ENCODE results near the gene RNF169. TPM values are rescaled to one million over a fixed set of nuclear protein-coding genes. Genes with fewer than 3 reads are reported as not detected.

The RNF169 gene
- polyA plus RNA-seq, 2 of the 4 experiments (the other 2 are of a cell fraction) = 6.3 to 11.1 TPM

GRCh38 chr11:74735365-74735928 lies 13.2 kb upstream of the RNF169 start:
- Histone ChIP-seq H3K27ac (no peak overlapping the region), H3K4me1 (peaks cover 17% of the 10 kb centered on the region; the same call in 2 of the 3 replicates), H3K4me2 (no peak overlapping the region), H3K4me3 (no peak overlapping the region), H3K9me3 (no peaks in the 10 kb centered on the region)
- no peak for DNase-seq (ENCODE audit: low read depth in 1 of 2, low spot score in 1 of 2)
- FAIRE-seq = no peak
- TF ChIP-seq HEYL (CRISPR knock-in tag; IDR thresholded peaks at IDR 0.05) (no peak), USF2 (IDR thresholded peaks at IDR 0.05) (no peak), HES2 (IDR thresholded peaks at IDR 0.05) (no peak), SREBF2 (IDR thresholded peaks at IDR 0.05) (no peak), FOSB (CRISPR knock-in tag; IDR thresholded peaks at IDR 0.05) (no peak), PHF8 (IDR thresholded peaks at IDR 0.05; ENCODE audit: borderline replicate concordance, low read depth) (no peak), JUN (IDR thresholded peaks at IDR 0.05) (no peak), CBX2 (IDR thresholded peaks at IDR 0.05; ENCODE audit: borderline replicate concordance, low read depth) (no peak), RFX5 (IDR thresholded peaks at IDR 0.05) (no peak), CTCF (IDR thresholded peaks at IDR 0.05) (no peak), ZC3H11A (IDR thresholded peaks at IDR 0.05) (no peak), HOXB5 (CRISPR knock-in tag; IDR thresholded peaks at IDR 0.05) (no peak), CHD2 (IDR thresholded peaks at IDR 0.05; ENCODE audit: low read length, partially characterized antibody) (no peak), SMC3 (IDR thresholded peaks at IDR 0.05) (no peak), TFCP2L1 (CRISPR knock-in tag; IDR thresholded peaks at IDR 0.05) (no peak), ATOH8 (CRISPR knock-in tag; IDR thresholded peaks at IDR 0.05; ENCODE audit: low read depth) (no peak), ESRRA (IDR thresholded peaks at IDR 0.05; ENCODE audit: borderline replicate concordance, low read length) (no peak), PBX3 (IDR thresholded peaks at IDR 0.05) (no peak), HOXA7 (CRISPR knock-in tag; IDR thresholded peaks at IDR 0.05) (no peak)
- no peak for ATAC-seq
- ChIA-PET CTCF (interaction anchor here (1.0 to 2.1 kb wide), 4 partner anchors 9 to 513 kb away, joined by 3 to 20 read pairs (median 7); no protein-coding TSS in a partner anchor), POLR2A (no interaction called here)
- 81% methylated on average over 6 of the region's 6 CpGs for WGBS (ENCODE audit: missing lambda C conversion rate)

- ChIA-PET POLR2A (no interaction called here), CTCF (interaction anchor here (1.0 to 2.1 kb wide), 4 partner anchors 10 to 512 kb away, joined by 3 to 20 read pairs (median 7); no protein-coding TSS in a partner anchor)
- TF ChIP-seq ZC3H11A (IDR thresholded peaks at IDR 0.05) (peak; percentile 66), POLR2AphosphoS2 (conservative IDR thresholded peaks at IDR 0.05; ENCODE audit: low read length) (no peak)
- H3K4me1 ChIP-seq = peaks cover 14% of the 10 kb centered on the region; the same call in 2 of the 3 replicates
- WGBS (ENCODE audit: missing lambda C conversion rate) = 72% methylated on average over 2 of the region's 2 CpGs
- no peak overlapping the region for H3K4me2 ChIP-seq
- DNase-seq (ENCODE audit: low read depth in 1 of 2, low spot score in 1 of 2) = no peak
- no peaks in the 10 kb centered on the region for H3K9me3 ChIP-seq
- no peak for FAIRE-seq
- no peak overlapping the region for H3K4me3 ChIP-seq
- no peak for ATAC-seq
- H3K27ac ChIP-seq = no peak overlapping the region
Measured at GRCh38 chr11:74736031-74736430, 12.6 kb upstream of the RNF169 start.
